ENCODE measurements around the gene CEP350.

The CEP350 gene

DNA sequence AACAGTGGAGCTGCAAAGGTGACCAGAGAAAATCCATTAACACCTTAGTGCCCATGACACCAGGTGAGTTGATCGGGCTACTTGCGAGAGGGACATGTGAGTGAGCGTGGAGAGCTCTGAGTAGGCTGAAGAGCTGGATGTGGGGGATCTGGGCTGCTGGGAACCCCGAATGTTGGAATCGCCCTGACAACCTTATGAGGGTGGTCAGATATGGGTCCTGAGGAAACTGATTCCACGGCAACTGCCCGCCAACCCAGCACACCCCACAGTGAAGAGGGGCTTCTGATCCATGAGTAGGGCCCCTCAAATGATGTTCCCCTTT, 199.4 kb downstream of the CEP350 start:
- H2BK12ac ChIP-seq (ENCODE audit: low read length): no peak overlapping the region
- no peak overlapping the region for H2BK5ac ChIP-seq (ENCODE audit: low read depth, low read length, poor library complexity)
- H3K9ac ChIP-seq (ENCODE audit: low read length): peak overlapping the region; percentile 63
- DNase-seq: no peak
- peak overlapping the region; percentile 3 for H4K12ac ChIP-seq (ENCODE audit: low read depth, low read length)
- peak overlapping the region; percentile 1 for H3K18ac ChIP-seq (ENCODE audit: low read length)
- peak overlapping the region; percentile 10 for H3K14ac ChIP-seq (ENCODE audit: low read length)
- peaks cover 10 to 11% of the 10 kb centered on the region in 2 experiments for H3K4me1 ChIP-seq (ENCODE audit: control insufficient read depth in 1 of 2, insufficient read depth in 2 of 2, low read length in 2 of 2)
- H3K4me3 ChIP-seq (ENCODE audit: low read depth, low read length): peak overlapping the region; percentile 77
- H3K36me3 ChIP-seq (ENCODE audit: control insufficient read depth in 1 of 2, insufficient read depth in 2 of 2, low read length in 2 of 2): peaks cover 0 to 5% of the 10 kb centered on the region in 2 experiments
- no peak overlapping the region for H3K23ac ChIP-seq (ENCODE audit: low read length)
- no peaks in the 10 kb centered on the region for H3K27me3 ChIP-seq (ENCODE audit: insufficient read depth, low read length)
- H2AFZ ChIP-seq (ENCODE audit: insufficient read depth, low read length, poor library complexity): peak overlapping the region; percentile 2
- H3K4ac ChIP-seq (ENCODE audit: low read depth, low read length): peak overlapping the region; percentile 4
- H4K91ac ChIP-seq (ENCODE audit: low read depth, low read length): peak overlapping the region; percentile 87
- peaks cover 12% of the 10 kb centered on the region for H3K79me1 ChIP-seq (ENCODE audit: low read length)
- H3K4me2 ChIP-seq (ENCODE audit: low read length): peak overlapping the region; percentile 72
- no peak overlapping the region for H3K27ac ChIP-seq (ENCODE audit: low read depth, low read length)
- peak overlapping the region; percentile 50 for H4K8ac ChIP-seq (ENCODE audit: low read depth, low read length)
- no CpG with 5 or more reads among the region's 7 CpGs for WGBS (ENCODE audit: extremely low coverage, insufficient coverage, insufficient read length)
- H2AK5ac ChIP-seq (ENCODE audit: low read length): peak overlapping the region; percentile 32
- no peak overlapping the region for H2BK120ac ChIP-seq (ENCODE audit: insufficient read depth, low read length, poor library complexity)
- peaks cover 2% of the 10 kb centered on the region for H3K9me3 ChIP-seq (ENCODE audit: insufficient read depth, low read depth, low read length)
- peaks cover 12% of the 10 kb centered on the region for H3K79me2 ChIP-seq (ENCODE audit: control insufficient read depth, insufficient read depth, low read length, poor library complexity)

DNA sequence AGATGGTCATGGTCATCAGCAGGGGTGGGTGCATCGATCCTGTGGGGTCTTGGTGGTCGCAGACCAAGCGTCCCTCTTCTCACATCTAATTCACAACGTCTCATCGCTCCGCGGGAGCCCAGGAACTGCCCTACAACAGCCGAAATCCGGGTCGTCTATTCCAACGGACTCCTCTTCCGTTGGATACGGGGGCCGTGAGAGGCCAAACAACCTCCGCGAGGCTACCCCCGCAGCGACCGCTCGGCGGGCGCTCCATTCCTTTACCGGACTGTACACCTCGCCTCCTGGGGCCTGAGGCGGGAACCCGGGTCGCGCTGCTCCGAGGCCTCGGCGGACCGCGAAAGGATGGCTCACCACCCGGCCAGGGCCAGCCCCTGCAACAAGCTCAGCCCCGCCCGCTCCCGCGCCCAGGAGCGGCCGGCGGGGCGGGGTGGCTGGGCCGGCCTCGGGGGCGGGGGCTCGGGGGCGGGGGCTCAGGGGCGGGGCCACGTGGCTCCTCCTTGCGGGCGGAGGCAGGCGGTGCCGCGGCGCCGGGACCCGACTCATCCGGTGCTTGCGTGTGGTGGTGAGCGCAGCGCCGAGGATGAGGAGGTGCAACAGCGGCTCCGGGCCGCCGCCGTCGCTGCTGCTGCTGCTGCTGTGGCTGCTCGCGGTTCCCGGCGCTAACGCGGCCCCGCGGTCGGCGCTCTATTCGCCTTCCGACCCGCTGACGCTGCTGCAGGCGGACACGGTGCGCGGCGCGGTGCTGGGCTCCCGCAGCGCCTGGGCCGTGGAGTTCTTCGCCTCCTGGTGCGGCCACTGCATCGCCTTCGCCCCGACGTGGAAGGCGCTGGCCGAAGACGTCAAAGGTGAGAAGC, 199.9 kb downstream of the CEP350 start, which contains the start of gene QSOX1:
Gene QSOX1 (plus strand): TSS at position 545 of the 857 bp plus-strand sequence. CDS start 39 bp downstream, at position 584.
- H3K4ac ChIP-seq (ENCODE audit: low read depth, low read length): peak within 1 kb of the TSS; percentile 64
- H2BK12ac ChIP-seq (ENCODE audit: low read length): no peak within 1 kb of the TSS
- H3K36me3 ChIP-seq (ENCODE audit: control insufficient read depth in 1 of 2, insufficient read depth in 2 of 2, low read length in 2 of 2): peaks cover 0 to 5% of the 10 kb centered on the region in 2 experiments
- H3K4me2 ChIP-seq (ENCODE audit: low read length): peak within 1 kb of the TSS; percentile 90
- peak within 1 kb of the TSS; percentile 92 for H2AFZ ChIP-seq (ENCODE audit: insufficient read depth, low read length, poor library complexity)
- H3K27ac ChIP-seq (ENCODE audit: low read depth, low read length): no peak within 1 kb of the TSS
- no CpG with 5 or more reads among the region's 100 CpGs for WGBS (ENCODE audit: extremely low coverage, insufficient coverage, insufficient read length)
- H3K9me3 ChIP-seq (ENCODE audit: insufficient read depth, low read depth, low read length): peaks cover 2% of the 10 kb centered on the region
- H3K4me3 ChIP-seq (ENCODE audit: low read depth, low read length): peak within 1 kb of the TSS; percentile 98
- H3K27me3 ChIP-seq (ENCODE audit: insufficient read depth, low read length): no peaks in the 10 kb centered on the region
- peak within 1 kb of the TSS; percentile 90 for H3K18ac ChIP-seq (ENCODE audit: low read length)
- peaks cover 10 to 11% of the 10 kb centered on the region in 2 experiments for H3K4me1 ChIP-seq (ENCODE audit: control insufficient read depth in 1 of 2, insufficient read depth in 2 of 2, low read length in 2 of 2)
- H2BK5ac ChIP-seq (ENCODE audit: low read depth, low read length, poor library complexity): peak within 1 kb of the TSS; percentile 71
- peak within 1 kb of the TSS; percentile 90 for H4K8ac ChIP-seq (ENCODE audit: low read depth, low read length)
- peak within 1 kb of the TSS; percentile 88 for H2AK5ac ChIP-seq (ENCODE audit: low read length)
- H3K9ac ChIP-seq (ENCODE audit: low read length): peak within 1 kb of the TSS; percentile 80
- H3K79me1 ChIP-seq (ENCODE audit: low read length): peaks cover 12% of the 10 kb centered on the region
- peak within 1 kb of the TSS; percentile 83 for H3K14ac ChIP-seq (ENCODE audit: low read length)
- peak within 1 kb of the TSS; percentile 87 for H4K91ac ChIP-seq (ENCODE audit: low read depth, low read length)
- no peak within 1 kb of the TSS for H3K23ac ChIP-seq (ENCODE audit: low read length)
- peak within 1 kb of the TSS; percentile 90 for H4K12ac ChIP-seq (ENCODE audit: low read depth, low read length)
- H2BK120ac ChIP-seq (ENCODE audit: insufficient read depth, low read length, poor library complexity): peak within 1 kb of the TSS; percentile 87
- DNase-seq: peak; percentile 85 to 89
- H3K79me2 ChIP-seq (ENCODE audit: control insufficient read depth, insufficient read depth, low read length, poor library complexity): peaks cover 12% of the 10 kb centered on the region

DNA sequence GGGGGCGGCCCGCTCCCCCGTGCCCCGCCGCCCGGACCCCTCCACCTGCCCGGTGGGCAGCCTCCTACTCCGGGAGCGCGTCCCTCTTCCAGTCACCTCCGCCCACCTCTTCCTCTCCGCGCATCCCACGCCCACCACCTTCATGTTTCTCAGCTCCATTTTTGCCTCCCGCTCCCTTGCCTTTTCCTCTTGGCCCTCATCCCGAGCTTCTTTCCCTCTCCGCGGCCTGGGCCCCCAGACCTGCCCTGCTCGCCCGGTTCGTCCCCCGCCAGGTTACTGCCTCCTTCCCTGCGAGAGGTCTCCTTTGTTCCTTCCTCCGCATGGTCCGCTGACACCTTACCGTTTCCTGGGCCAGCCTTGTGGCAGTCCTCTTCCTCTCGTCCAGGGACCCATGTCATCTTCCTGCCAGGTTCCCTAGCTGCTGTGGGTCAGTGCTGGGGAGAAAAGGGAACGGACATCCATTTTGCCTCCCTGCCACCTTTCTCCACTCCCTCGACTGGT, 200.6 kb downstream of the CEP350 start:
- Histone ChIP-seq H2BK12ac (ENCODE audit: low read length) (no peak overlapping the region), H3K4me3 (ENCODE audit: low read depth, low read length) (peak overlapping the region; percentile 98), H2AFZ (ENCODE audit: insufficient read depth, low read length, poor library complexity) (peak overlapping the region; percentile 92), H3K9ac (ENCODE audit: low read length) (no peak overlapping the region), H3K79me2 (ENCODE audit: control insufficient read depth, insufficient read depth, low read length, poor library complexity) (peaks cover 12% of the 10 kb centered on the region), H3K4ac (ENCODE audit: low read depth, low read length) (peak overlapping the region; percentile 64), H3K27me3 (ENCODE audit: insufficient read depth, low read length) (no peaks in the 10 kb centered on the region), H4K91ac (ENCODE audit: low read depth, low read length) (no peak overlapping the region), H3K18ac (ENCODE audit: low read length) (peak overlapping the region; percentile 75), H4K8ac (ENCODE audit: low read depth, low read length) (peak overlapping the region; percentile 77), H3K9me3 (ENCODE audit: insufficient read depth, low read depth, low read length) (peaks cover 2% of the 10 kb centered on the region), H3K4me1 (ENCODE audit: control insufficient read depth in 1 of 2, insufficient read depth in 2 of 2, low read length in 2 of 2) (peaks cover 10 to 11% of the 10 kb centered on the region in 2 experiments), H3K36me3 (ENCODE audit: control insufficient read depth in 1 of 2, insufficient read depth in 2 of 2, low read length in 2 of 2) (peaks cover 0 to 5% of the 10 kb centered on the region in 2 experiments), H2BK5ac (ENCODE audit: low read depth, low read length, poor library complexity) (peak overlapping the region; percentile 44), H3K4me2 (ENCODE audit: low read length) (peak overlapping the region; percentile 90), H2AK5ac (ENCODE audit: low read length) (peak overlapping the region; percentile 3), H2BK120ac (ENCODE audit: insufficient read depth, low read length, poor library complexity) (no peak overlapping the region), H3K79me1 (ENCODE audit: low read length) (peaks cover 12% of the 10 kb centered on the region), H3K14ac (ENCODE audit: low read length) (peak overlapping the region; percentile 29), H4K12ac (ENCODE audit: low read depth, low read length) (peak overlapping the region; percentile 58), H3K23ac (ENCODE audit: low read length) (no peak overlapping the region), H3K27ac (ENCODE audit: low read depth, low read length) (no peak overlapping the region)
- no CpG with 5 or more reads among the region's 29 CpGs for WGBS (ENCODE audit: extremely low coverage, insufficient coverage, insufficient read length)
- peak in 1 of 2 donors; percentile 33 for DNase-seq

DNA sequence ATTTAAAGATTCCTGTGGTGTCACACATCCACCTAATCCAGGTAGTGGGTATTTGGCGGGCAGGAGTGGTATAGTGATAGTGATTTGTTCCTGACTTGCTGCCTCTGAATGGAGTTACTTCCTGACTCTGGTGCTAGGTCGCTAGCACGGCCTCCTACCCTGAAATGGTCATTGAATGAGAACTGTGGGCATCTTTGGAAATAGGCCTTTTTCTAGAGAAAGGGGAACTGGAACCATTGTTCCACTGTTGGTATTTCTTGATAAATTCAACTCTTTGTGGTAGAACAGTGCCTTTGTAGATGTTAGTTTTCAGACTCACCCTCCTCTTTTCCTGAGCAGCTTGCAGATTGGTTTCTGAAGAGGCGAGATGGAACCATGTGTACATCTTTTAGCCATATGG, 201.6 kb downstream of the CEP350 start:
- Histone ChIP-seq H3K79me2 (ENCODE audit: control insufficient read depth, insufficient read depth, low read length, poor library complexity) (peaks cover 12% of the 10 kb centered on the region), H2AFZ (ENCODE audit: insufficient read depth, low read length, poor library complexity) (no peak overlapping the region), H3K9ac (ENCODE audit: low read length) (no peak overlapping the region), H2AK5ac (ENCODE audit: low read length) (no peak overlapping the region), H3K23ac (ENCODE audit: low read length) (no peak overlapping the region), H2BK5ac (ENCODE audit: low read depth, low read length, poor library complexity) (no peak overlapping the region), H4K12ac (ENCODE audit: low read depth, low read length) (no peak overlapping the region), H3K79me1 (ENCODE audit: low read length) (peaks cover 12% of the 10 kb centered on the region), H2BK120ac (ENCODE audit: insufficient read depth, low read length, poor library complexity) (no peak overlapping the region), H3K14ac (ENCODE audit: low read length) (no peak overlapping the region), H3K9me3 (ENCODE audit: insufficient read depth, low read depth, low read length) (peaks cover 2% of the 10 kb centered on the region), H2BK12ac (ENCODE audit: low read length) (no peak overlapping the region), H3K27me3 (ENCODE audit: insufficient read depth, low read length) (no peaks in the 10 kb centered on the region), H3K4me3 (ENCODE audit: low read depth, low read length) (no peak overlapping the region), H3K36me3 (ENCODE audit: control insufficient read depth in 1 of 2, insufficient read depth in 2 of 2, low read length in 2 of 2) (peaks cover 0 to 5% of the 10 kb centered on the region in 2 experiments), H3K4me1 (ENCODE audit: control insufficient read depth in 1 of 2, insufficient read depth in 2 of 2, low read length in 2 of 2) (peaks cover 6 to 11% of the 10 kb centered on the region in 2 experiments), H3K27ac (ENCODE audit: low read depth, low read length) (no peak overlapping the region), H3K4me2 (ENCODE audit: low read length) (no peak overlapping the region), H4K8ac (ENCODE audit: low read depth, low read length) (no peak overlapping the region), H3K4ac (ENCODE audit: low read depth, low read length) (no peak overlapping the region), H3K18ac (ENCODE audit: low read length) (no peak overlapping the region), H4K91ac (ENCODE audit: low read depth, low read length) (no peak overlapping the region)
- WGBS (ENCODE audit: extremely low coverage, insufficient coverage, insufficient read length): no CpG with 5 or more reads among the region's 4 CpGs
- DNase-seq: peak in 1 of 2 donors; percentile 39

All from trophoblast cell (in vitro differentiated cells and primary cell).